Epithelial cell of proximal tubule (primary cell): ENCODE measurements around the gene NCKAP5. TPM values are rescaled to one million over a fixed set of nuclear protein-coding genes. Genes with fewer than 3 reads are reported as not detected.

Experiments
- DNase-seq: peaks from one replicate; pipeline ENCODE4 v3.0.0-alpha.2; 2011; ENCODE audit warnings: low read depth
- H3K4me3 ChIP-seq: 2 replicates; pipeline ENCODE4 v1.5.1; 2011; ENCODE audit warnings: low read depth, mild to moderate bottlenecking, low read length
- total RNA-seq: library from RNA; depleted of rRNA; stranded (reverse); fragments of >200 nt; gene quantifications from 2 replicates; pipeline ENCODE4 v1.2.3, GENCODE V29; 2015
- TF ChIP-seq, protein P1 (sequence below): conservative IDR thresholded peaks from 2 replicates; pipeline ENCODE4 v1.5.1; 2012; ENCODE audit warnings: low read depth, mild to moderate bottlenecking, low read length

The NCKAP5 gene
- total RNA-seq, 1 donor from 2014 or later: 0.69 TPM

GRCh38 chr2:133408671-133409070 is 159.6 kb downstream of the NCKAP5 start:
- no peak for DNase-seq
- TF ChIP-seq, protein P1, sequence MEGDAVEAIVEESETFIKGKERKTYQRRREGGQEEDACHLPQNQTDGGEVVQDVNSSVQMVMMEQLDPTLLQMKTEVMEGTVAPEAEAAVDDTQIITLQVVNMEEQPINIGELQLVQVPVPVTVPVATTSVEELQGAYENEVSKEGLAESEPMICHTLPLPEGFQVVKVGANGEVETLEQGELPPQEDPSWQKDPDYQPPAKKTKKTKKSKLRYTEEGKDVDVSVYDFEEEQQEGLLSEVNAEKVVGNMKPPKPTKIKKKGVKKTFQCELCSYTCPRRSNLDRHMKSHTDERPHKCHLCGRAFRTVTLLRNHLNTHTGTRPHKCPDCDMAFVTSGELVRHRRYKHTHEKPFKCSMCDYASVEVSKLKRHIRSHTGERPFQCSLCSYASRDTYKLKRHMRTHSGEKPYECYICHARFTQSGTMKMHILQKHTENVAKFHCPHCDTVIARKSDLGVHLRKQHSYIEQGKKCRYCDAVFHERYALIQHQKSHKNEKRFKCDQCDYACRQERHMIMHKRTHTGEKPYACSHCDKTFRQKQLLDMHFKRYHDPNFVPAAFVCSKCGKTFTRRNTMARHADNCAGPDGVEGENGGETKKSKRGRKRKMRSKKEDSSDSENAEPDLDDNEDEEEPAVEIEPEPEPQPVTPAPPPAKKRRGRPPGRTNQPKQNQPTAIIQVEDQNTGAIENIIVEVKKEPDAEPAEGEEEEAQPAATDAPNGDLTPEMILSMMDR: no peak
- no peak overlapping the region for H3K4me3 ChIP-seq

DNA sequence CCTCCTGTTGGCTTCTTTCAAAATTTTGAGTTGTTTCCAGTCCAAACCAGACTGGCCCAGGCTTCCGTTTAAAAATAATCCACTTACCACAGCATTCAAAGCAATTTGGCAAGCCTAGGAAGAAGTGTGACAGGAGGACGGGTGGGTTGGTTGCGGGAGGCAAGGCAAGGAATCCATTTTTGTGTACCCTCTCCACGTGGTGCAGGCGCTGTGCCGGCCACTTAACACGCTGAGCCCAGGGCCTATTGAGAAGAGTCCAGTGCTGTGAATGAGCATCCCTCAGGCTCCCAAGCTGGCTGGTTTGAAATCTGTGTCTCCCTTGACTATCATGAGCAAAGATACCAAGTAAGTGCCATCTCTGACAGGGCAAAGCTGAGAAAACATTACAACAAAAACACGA is 160.9 kb downstream of the NCKAP5 start:
- TF ChIP-seq, protein P1: no peak
- DNase-seq: no peak
- no peak overlapping the region for H3K4me3 ChIP-seq

DNA sequence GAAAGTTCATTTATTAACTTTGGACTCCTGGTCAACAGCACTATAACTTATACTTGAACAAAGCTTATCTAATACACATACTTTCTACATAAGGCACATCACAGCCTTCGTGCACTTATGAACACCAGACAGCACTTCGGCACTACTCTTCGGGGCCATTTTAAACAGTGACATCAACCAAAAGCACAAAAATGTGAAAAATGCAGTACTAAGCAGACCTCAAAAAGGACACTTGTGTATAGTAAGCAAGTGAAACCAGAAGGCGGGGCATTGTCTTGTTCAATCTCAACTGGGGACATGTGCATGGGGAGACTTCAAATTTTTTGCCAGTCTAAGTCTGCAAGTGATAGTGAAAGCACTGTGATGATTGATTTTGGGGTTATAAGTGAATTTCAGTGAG is 163.0 kb downstream of the NCKAP5 start:
- DNase-seq: no peak
- H3K4me3 ChIP-seq: no peak overlapping the region
- TF ChIP-seq, protein P1: no peak

DNA sequence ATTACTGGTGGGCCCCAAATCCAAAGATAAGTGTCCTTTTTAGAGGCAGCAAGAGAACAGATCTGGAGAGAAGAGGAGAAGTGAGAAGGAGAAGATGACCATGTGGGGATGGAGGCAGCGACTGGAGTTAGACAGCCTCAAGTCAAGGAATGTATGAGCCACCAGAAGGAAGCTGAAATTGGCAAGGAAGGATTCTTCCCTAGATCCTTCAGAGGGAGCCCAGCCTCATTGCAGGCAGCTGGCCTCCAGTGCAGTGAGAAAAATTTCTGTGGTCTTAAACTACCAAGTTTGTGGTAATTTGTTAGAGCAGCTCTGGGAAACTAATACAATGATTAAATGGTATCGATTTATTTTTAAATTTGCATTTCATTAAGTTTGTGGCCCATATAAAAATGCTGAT is 167.9 kb downstream of the NCKAP5 start:
- no peak overlapping the region for H3K4me3 ChIP-seq
- no peak for DNase-seq
- TF ChIP-seq, protein P1: no peak

DNA sequence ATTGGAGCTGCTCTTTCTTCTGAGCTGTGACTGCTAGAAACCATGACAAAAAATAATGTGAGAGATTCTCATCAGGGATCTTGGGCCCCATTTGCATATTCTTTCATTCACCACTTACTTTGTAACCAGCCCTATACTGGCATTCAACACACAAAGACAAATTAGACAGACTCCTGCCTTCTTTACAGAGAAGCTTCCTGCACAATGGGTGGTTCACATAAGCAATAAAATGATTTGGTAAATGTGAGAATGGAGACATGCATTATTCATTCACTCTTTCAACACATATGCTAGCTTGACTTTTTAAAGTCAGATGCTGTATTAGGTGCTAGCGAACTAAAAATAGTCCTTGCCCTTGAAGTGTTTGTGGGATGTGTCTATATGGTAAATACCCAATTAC is 174.4 kb downstream of the NCKAP5 start:
- DNase-seq: no peak
- no peak overlapping the region for H3K4me3 ChIP-seq
- TF ChIP-seq, protein P1: no peak

DNA sequence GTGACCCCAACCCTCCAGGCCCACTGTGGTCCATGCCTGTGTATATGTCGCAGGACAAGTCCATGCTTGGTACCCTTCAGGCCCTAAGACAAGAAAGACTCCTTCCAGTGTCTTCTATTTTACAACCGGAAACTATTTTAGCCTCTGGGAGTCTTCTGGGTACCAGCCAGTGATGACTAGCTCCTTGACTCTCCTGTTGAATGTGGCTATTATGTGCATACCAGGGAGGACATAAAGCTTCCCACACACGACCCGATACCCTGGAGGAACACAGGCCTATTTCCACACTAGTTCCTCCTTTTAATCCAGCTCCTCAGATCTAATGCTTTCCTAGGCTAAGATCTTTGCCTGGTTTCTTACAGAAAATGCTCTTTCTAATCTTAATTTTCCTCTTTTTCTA is 178.1 kb downstream of the NCKAP5 start:
- TF ChIP-seq, protein P1: no peak
- H3K4me3 ChIP-seq: no peak overlapping the region
- no peak for DNase-seq

DNA sequence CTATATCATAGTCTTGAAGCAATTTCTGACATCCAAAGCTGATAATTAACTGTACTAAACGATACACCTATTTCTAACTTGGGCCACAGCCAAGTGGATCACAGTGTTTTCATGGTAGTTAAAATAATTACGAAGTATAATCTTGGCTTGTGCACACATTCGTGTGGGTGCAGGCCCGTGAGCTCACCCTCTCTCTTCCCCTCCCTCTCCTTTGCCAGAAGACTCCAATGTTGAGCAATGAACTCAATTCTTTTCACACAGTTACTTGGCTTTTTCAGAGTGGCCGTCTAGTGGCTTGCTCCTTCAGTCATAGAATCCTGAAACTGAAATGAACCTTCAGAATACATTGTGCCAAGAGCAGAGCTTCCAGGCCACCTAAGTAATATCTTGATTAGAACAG is 178.7 kb downstream of the NCKAP5 start:
- H3K4me3 ChIP-seq: no peak overlapping the region
- DNase-seq: no peak
- TF ChIP-seq, protein P1: no peak
